Measurements from ENCODE around the gene SLC44A3.

- no peak for TF ChIP-seq CTCF (IDR thresholded peaks at IDR 0.05)
- no peak for TF ChIP-seq POLR2A (IDR thresholded peaks at IDR 0.05; ENCODE audit: low read depth)
Measured at GRCh38 chr1:94903280-94904009, 83.3 kb downstream of the SLC44A3 start.
